Measurements from ENCODE around the gene PRKN. TPM values are rescaled to one million over a fixed set of nuclear protein-coding genes. Genes with fewer than 3 reads are reported as not detected.

Gene PRKN
- total and polyA plus RNA-seq, 10 donors = 0.23 to 14.1 (median 7.0) TPM

GRCh38 chr6:162070639-162071038 lies 656.9 kb downstream of the PRKN start:
- Histone ChIP-seq H3K9me3 (peaks cover 0 to 78% (median 54%) of the 10 kb centered on the region in 8 donors), H3K27ac (no peak overlapping the region), H3K27me3 (replicated peaks in 1 of 7) (no peaks in the 10 kb centered on the region), H3K4me1 (no peaks in the 10 kb centered on the region), H3K36me3 (no peaks in the 10 kb centered on the region), H3K4me3 (no peak overlapping the region)
- DNase-seq = no peak
- WGBS, 5 donors = 74 to 92% (median 88%) methylated on average over 2 to 5 of the region's 5 CpGs
- TF ChIP-seq CTCF (IDR thresholded peaks at IDR 0.05 in 8 of 11, conservative IDR thresholded peaks at IDR 0.05 in 3 of 11) (no peak), POLR2AphosphoS5 (IDR thresholded peaks at IDR 0.05) (no peak), POLR2A (IDR thresholded peaks at IDR 0.05) (no peak)
- intact Hi-C loops (cut with DNase I; ENCODE audit: low total_unique reads) = no loop called here

- no peaks in the 10 kb centered on the region for H3K36me3 ChIP-seq
- H3K27ac ChIP-seq = no peak overlapping the region
- TF ChIP-seq POLR2A (IDR thresholded peaks at IDR 0.05) (no peak), POLR2AphosphoS5 (IDR thresholded peaks at IDR 0.05) (no peak), CTCF (IDR thresholded peaks at IDR 0.05 in 8 of 11, conservative IDR thresholded peaks at IDR 0.05 in 3 of 11) (no peak)
- no peaks in the 10 kb centered on the region for H3K27me3 ChIP-seq (replicated peaks in 1 of 7)
- no peak overlapping the region for H3K4me3 ChIP-seq
- DNase-seq = no peak
- intact Hi-C loops (cut with DNase I; ENCODE audit: low total_unique reads) = no loop called here
- 76 to 91% (median 89%) methylated on average over 2 of the region's 2 CpGs for WGBS, 5 donors
- no peaks in the 10 kb centered on the region for H3K4me1 ChIP-seq
- peaks cover 0 to 78% (median 54%) of the 10 kb centered on the region in 8 donors for H3K9me3 ChIP-seq
Measured at GRCh38 chr6:162069995-162070394, 657.6 kb downstream of the PRKN start.

GRCh38 chr6:162068340-162068739 lies 659.2 kb downstream of the PRKN start:
- H3K27ac ChIP-seq = no peak overlapping the region
- WGBS, 5 donors = 66 to 75% (median 73%) methylated on average over 4 of the region's 4 CpGs

GRCh38 chr6:162063666-162064065 lies 663.9 kb downstream of the PRKN start:
- H3K27ac ChIP-seq = no peak overlapping the region
- H3K27me3 ChIP-seq (replicated peaks in 1 of 7) = no peaks in the 10 kb centered on the region
- TF ChIP-seq POLR2AphosphoS5 (IDR thresholded peaks at IDR 0.05) = no peak
- no peak for TF ChIP-seq CTCF (IDR thresholded peaks at IDR 0.05 in 8 of 11, conservative IDR thresholded peaks at IDR 0.05 in 3 of 11)
- no peak for DNase-seq
- intact Hi-C loops (cut with DNase I; ENCODE audit: low total_unique reads) = no loop called here
- no peaks in the 10 kb centered on the region for H3K36me3 ChIP-seq
- 85 to 94% (median 89%) methylated on average over 9 of the region's 9 CpGs for WGBS, 5 donors
- H3K4me1 ChIP-seq = no peaks in the 10 kb centered on the region
- peaks cover 0 to 36% (median 21%) of the 10 kb centered on the region in 8 donors for H3K9me3 ChIP-seq
- no peak overlapping the region for H3K4me3 ChIP-seq

More at GRCh38 chr6:162068340-162068739, 659.2 kb downstream of the PRKN start:
- intact Hi-C loops (cut with DNase I; ENCODE audit: low total_unique reads) = no loop called here
- TF ChIP-seq POLR2A (IDR thresholded peaks at IDR 0.05) = no peak
- no peak for TF ChIP-seq CTCF (IDR thresholded peaks at IDR 0.05 in 8 of 11, conservative IDR thresholded peaks at IDR 0.05 in 3 of 11)
- TF ChIP-seq POLR2AphosphoS5 (IDR thresholded peaks at IDR 0.05) = no peak
- Histone ChIP-seq H3K27me3 (replicated peaks in 1 of 7) (no peaks in the 10 kb centered on the region), H3K4me3 (no peak overlapping the region), H3K9me3 (peaks cover 0 to 71% (median 52%) of the 10 kb centered on the region in 8 donors), H3K36me3 (no peaks in the 10 kb centered on the region), H3K4me1 (no peaks in the 10 kb centered on the region)
- DNase-seq = no peak
